ENCODE measurements around the gene FOXJ2.

FOXJ2 gene

DNA sequence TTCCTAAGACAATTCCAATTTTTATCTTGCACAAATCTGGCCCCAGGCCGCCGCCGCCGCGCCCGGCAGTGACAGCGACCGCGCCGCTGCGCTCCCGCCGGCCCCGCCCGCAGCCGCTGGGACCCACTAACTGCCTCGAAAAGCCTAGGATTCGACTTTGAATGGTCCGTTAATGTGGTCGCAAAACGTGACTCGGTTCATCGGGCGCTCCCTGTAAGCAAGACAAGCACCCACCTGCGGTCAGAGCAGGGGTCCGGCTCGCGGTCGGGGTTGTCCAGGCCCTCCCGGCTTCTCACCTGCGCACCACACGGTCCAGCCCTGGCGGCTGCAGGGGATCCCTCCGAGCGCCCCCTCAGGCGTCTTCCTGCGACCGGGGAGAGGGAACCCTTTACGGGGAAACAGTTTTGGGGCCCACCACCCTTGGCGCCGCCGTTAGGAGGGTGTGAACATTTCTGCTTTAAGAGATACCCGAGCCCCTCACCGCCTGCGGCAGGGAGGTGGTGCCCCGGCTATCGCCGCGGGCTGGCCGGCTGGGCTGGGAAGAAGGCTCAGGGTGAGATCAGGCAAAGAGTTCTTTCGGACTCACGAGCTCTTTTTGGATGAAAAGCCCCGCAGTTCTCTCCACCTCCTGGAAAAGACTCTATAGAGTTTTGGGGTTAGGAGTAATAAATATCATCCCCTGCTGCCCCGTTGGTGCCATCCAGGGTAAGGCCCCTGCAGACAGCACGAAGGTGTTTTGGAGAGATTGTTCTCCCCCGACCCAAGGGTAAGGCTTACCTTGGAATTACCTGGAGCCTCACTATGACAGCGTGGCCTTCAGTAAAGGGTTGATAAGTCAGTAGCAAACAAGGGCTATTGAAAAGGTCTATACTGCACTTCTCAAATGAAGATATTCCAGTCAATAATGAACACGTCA, 13.6 kb upstream of the FOXJ2 start:
- Histone ChIP-seq H3K27me3 (ENCODE audit: control insufficient read depth in 1 of 2, insufficient read depth in 1 of 2, low read length in 2 of 2) (peaks cover 34 to 37% of the 10 kb centered on the region in 2 experiments), H3K9me3 (ENCODE audit: control insufficient read depth, low read length) (no peaks in the 10 kb centered on the region), H3K79me1 (replicated peaks; ENCODE audit: low read length, poor library complexity, severe bottlenecking) (no peaks in the 10 kb centered on the region), H2AFZ (ENCODE audit: low read depth, low read length) (no peak overlapping the region), H3K9ac (ENCODE audit: low read length) (peak overlapping the region; percentile 29), H2AK5ac (ENCODE audit: low read length, severe bottlenecking) (no peak overlapping the region), H3K4me3 (ENCODE audit: insufficient read depth in 1 of 2, low read depth in 1 of 2, low read length in 2 of 2) (peak overlapping the region; percentile 18 to 72), H2BK5ac (ENCODE audit: low read depth, low read length, poor library complexity, severe bottlenecking) (no peak overlapping the region), H3K4ac (ENCODE audit: low read depth in 1 of 2, low read length in 2 of 2) (no peak overlapping the region), H3K4me1 (ENCODE audit: control insufficient read depth, insufficient read depth, low read depth, low read length) (peaks cover 5% of the 10 kb centered on the region), H2BK120ac (ENCODE audit: low read depth, low read length) (no peak overlapping the region), H3K36me3 (ENCODE audit: control insufficient read depth in 1 of 2, insufficient read depth in 2 of 2, low read depth in 1 of 2, low read length in 2 of 2) (no peaks in the 10 kb centered on the region), H3K4me2 (ENCODE audit: low read length, poor library complexity, severe bottlenecking) (peak overlapping the region; percentile 56), H2BK12ac (ENCODE audit: low read length in 2 of 2) (no peak overlapping the region), H3K18ac (ENCODE audit: low read depth in 1 of 2, low read length in 2 of 2) (no peak overlapping the region), H2BK15ac (ENCODE audit: low read depth, poor library complexity, severe bottlenecking) (no peak overlapping the region), H3K14ac (ENCODE audit: low read length in 2 of 2) (no peak overlapping the region), H3K27ac (ENCODE audit: low read length, poor library complexity, severe bottlenecking) (no peak overlapping the region), H4K8ac (ENCODE audit: low read length) (no peak overlapping the region), H4K91ac (ENCODE audit: low read length) (no peak overlapping the region), H3K23ac (ENCODE audit: low read length in 2 of 2) (no peak overlapping the region)
- WGBS, result 2% methylated on average over 53 of the region's 58 CpGs
- peak; percentile 15 for DNase-seq

GRCh38 chr12:8026291-8026900, 6.1 kb upstream of the FOXJ2 start:
- H3K27me3 ChIP-seq (ENCODE audit: control insufficient read depth in 1 of 2, insufficient read depth in 1 of 2, low read length in 2 of 2), result no peaks in the 10 kb centered on the region
- H3K9ac ChIP-seq (ENCODE audit: low read length), result peak overlapping the region; percentile 98
- peak overlapping the region; percentile 83 for H4K8ac ChIP-seq (ENCODE audit: low read length)
- peak; percentile 100 for DNase-seq
- peak overlapping the region; percentile 78 to 81 for H3K4me3 ChIP-seq (ENCODE audit: insufficient read depth in 1 of 2, low read depth in 1 of 2, low read length in 2 of 2)
- H2AK5ac ChIP-seq (ENCODE audit: low read length, severe bottlenecking), result no peak overlapping the region
- peak overlapping the region; percentile 97 for H2AFZ ChIP-seq (ENCODE audit: low read depth, low read length)
- peak overlapping the region; percentile 73 for H4K91ac ChIP-seq (ENCODE audit: low read length)
- H3K4ac ChIP-seq (ENCODE audit: low read depth in 1 of 2, low read length in 2 of 2), result peak overlapping the region in 1 of 2 experiments; percentile 91
- H2BK12ac ChIP-seq (ENCODE audit: low read length in 2 of 2), result no peak overlapping the region
- H2BK120ac ChIP-seq (ENCODE audit: low read depth, low read length), result no peak overlapping the region
- peak overlapping the region in 1 of 2 experiments; percentile 9 for H3K23ac ChIP-seq (ENCODE audit: low read length in 2 of 2)
- 1% methylated on average over 26 of the region's 27 CpGs for WGBS
- peak overlapping the region in 1 of 2 experiments; percentile 55 for H3K14ac ChIP-seq (ENCODE audit: low read length in 2 of 2)
- H3K36me3 ChIP-seq (ENCODE audit: control insufficient read depth in 1 of 2, insufficient read depth in 2 of 2, low read depth in 1 of 2, low read length in 2 of 2), result no peaks in the 10 kb centered on the region
- peak overlapping the region; percentile 96 to 99 for H3K18ac ChIP-seq (ENCODE audit: low read depth in 1 of 2, low read length in 2 of 2)
- H2BK5ac ChIP-seq (ENCODE audit: low read depth, low read length, poor library complexity, severe bottlenecking), result peak overlapping the region; percentile 97
- H3K4me2 ChIP-seq (ENCODE audit: low read length, poor library complexity, severe bottlenecking), result peak overlapping the region; percentile 79
- H3K27ac ChIP-seq (ENCODE audit: low read length, poor library complexity, severe bottlenecking), result peak overlapping the region; percentile 100
- no peak overlapping the region for H2BK15ac ChIP-seq (ENCODE audit: low read depth, poor library complexity, severe bottlenecking)
- no peaks in the 10 kb centered on the region for H3K4me1 ChIP-seq (ENCODE audit: control insufficient read depth, insufficient read depth, low read depth, low read length)
- H3K79me1 ChIP-seq (replicated peaks; ENCODE audit: low read length, poor library complexity, severe bottlenecking), result peaks cover 2% of the 10 kb centered on the region
- no peaks in the 10 kb centered on the region for H3K9me3 ChIP-seq (ENCODE audit: control insufficient read depth, low read length)

DNA sequence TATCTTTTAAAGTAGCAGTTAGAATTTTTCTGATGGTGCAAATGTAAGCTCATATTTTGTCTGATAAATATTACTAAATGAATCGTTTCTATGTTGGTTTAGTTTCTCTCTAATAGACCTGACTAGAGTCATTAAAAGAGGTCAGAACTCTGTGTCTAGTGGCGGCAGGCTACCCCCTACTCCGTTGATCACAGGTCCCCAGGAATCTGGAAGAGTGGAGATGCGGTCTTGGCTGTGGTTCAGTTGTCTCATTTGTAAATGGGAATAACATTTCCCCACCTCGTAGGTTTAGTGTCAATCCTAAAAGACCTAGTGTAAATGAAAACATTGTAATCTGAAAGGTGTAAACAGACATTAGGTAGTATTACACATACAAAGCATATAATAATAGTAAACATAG, 4.7 kb upstream of the FOXJ2 start:
- peak overlapping the region in 1 of 2 experiments; percentile 81 for H3K4me3 ChIP-seq (ENCODE audit: insufficient read depth in 1 of 2, low read depth in 1 of 2, low read length in 2 of 2)

DNA sequence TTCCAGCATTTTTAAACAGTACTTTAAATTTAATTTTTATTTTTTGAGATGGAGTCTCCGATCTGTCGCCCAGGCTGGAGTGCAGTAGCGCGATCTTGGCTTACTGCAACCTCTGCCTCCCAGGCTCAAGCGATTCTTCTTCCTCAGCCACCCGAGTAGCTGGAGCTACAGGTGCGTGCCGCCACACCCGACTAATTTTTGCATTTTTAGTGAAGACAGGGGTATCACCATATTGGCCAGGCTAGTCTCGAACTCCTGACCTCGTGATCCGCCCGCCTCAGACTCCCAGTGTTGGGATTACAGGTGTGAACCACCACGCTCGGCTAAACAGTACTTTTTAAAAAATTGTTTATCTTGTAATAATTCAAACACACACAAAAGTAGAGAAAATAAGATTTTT, 4.2 kb upstream of the FOXJ2 start:
- Histone ChIP-seq H3K9me3 (ENCODE audit: control insufficient read depth, low read length) (no peaks in the 10 kb centered on the region), H3K4ac (ENCODE audit: low read depth in 1 of 2, low read length in 2 of 2) (no peak overlapping the region), H3K4me1 (ENCODE audit: control insufficient read depth, insufficient read depth, low read depth, low read length) (peaks cover 3% of the 10 kb centered on the region), H3K27me3 (ENCODE audit: control insufficient read depth in 1 of 2, insufficient read depth in 1 of 2, low read length in 2 of 2) (no peaks in the 10 kb centered on the region), H3K4me2 (ENCODE audit: low read length, poor library complexity, severe bottlenecking) (no peak overlapping the region), H3K4me3 (ENCODE audit: insufficient read depth in 1 of 2, low read depth in 1 of 2, low read length in 2 of 2) (no peak overlapping the region), H3K14ac (ENCODE audit: low read length in 2 of 2) (no peak overlapping the region), H3K18ac (ENCODE audit: low read depth in 1 of 2, low read length in 2 of 2) (no peak overlapping the region), H2BK120ac (ENCODE audit: low read depth, low read length) (peak overlapping the region; percentile 1), H4K91ac (ENCODE audit: low read length) (no peak overlapping the region), H2BK12ac (ENCODE audit: low read length in 2 of 2) (no peak overlapping the region), H3K79me1 (replicated peaks; ENCODE audit: low read length, poor library complexity, severe bottlenecking) (peaks cover 9% of the 10 kb centered on the region), H2BK15ac (ENCODE audit: low read depth, poor library complexity, severe bottlenecking) (no peak overlapping the region), H3K9ac (ENCODE audit: low read length) (no peak overlapping the region), H2BK5ac (ENCODE audit: low read depth, low read length, poor library complexity, severe bottlenecking) (no peak overlapping the region), H3K23ac (ENCODE audit: low read length in 2 of 2) (no peak overlapping the region), H3K27ac (ENCODE audit: low read length, poor library complexity, severe bottlenecking) (no peak overlapping the region), H2AFZ (ENCODE audit: low read depth, low read length) (no peak overlapping the region), H3K36me3 (ENCODE audit: control insufficient read depth in 1 of 2, insufficient read depth in 2 of 2, low read depth in 1 of 2, low read length in 2 of 2) (no peaks in the 10 kb centered on the region), H4K8ac (ENCODE audit: low read length) (no peak overlapping the region), H2AK5ac (ENCODE audit: low read length, severe bottlenecking) (no peak overlapping the region)
- WGBS, result over 99% methylated on average over 13 of the region's 15 CpGs
- DNase-seq, result no peak

More for the DNA sequence above, 4.7 kb upstream of the FOXJ2 start:
- no peaks in the 10 kb centered on the region for H3K9me3 ChIP-seq (ENCODE audit: control insufficient read depth, low read length)
- no peak overlapping the region for H2BK5ac ChIP-seq (ENCODE audit: low read depth, low read length, poor library complexity, severe bottlenecking)
- peaks cover 5% of the 10 kb centered on the region for H3K79me1 ChIP-seq (replicated peaks; ENCODE audit: low read length, poor library complexity, severe bottlenecking)
- WGBS, result 73% methylated on average over 4 of the region's 5 CpGs
- no peak overlapping the region for H2BK12ac ChIP-seq (ENCODE audit: low read length in 2 of 2)
- peak overlapping the region; percentile 98 for H3K9ac ChIP-seq (ENCODE audit: low read length)
- H3K4me1 ChIP-seq (ENCODE audit: control insufficient read depth, insufficient read depth, low read depth, low read length), result peaks cover 2% of the 10 kb centered on the region
- H2AFZ ChIP-seq (ENCODE audit: low read depth, low read length), result no peak overlapping the region
- DNase-seq, result no peak
- H3K14ac ChIP-seq (ENCODE audit: low read length in 2 of 2), result no peak overlapping the region
- no peaks in the 10 kb centered on the region for H3K36me3 ChIP-seq (ENCODE audit: control insufficient read depth in 1 of 2, insufficient read depth in 2 of 2, low read depth in 1 of 2, low read length in 2 of 2)
- H3K4ac ChIP-seq (ENCODE audit: low read depth in 1 of 2, low read length in 2 of 2), result no peak overlapping the region
- no peak overlapping the region for H3K18ac ChIP-seq (ENCODE audit: low read depth in 1 of 2, low read length in 2 of 2)
- no peak overlapping the region for H3K27ac ChIP-seq (ENCODE audit: low read length, poor library complexity, severe bottlenecking)
- no peaks in the 10 kb centered on the region for H3K27me3 ChIP-seq (ENCODE audit: control insufficient read depth in 1 of 2, insufficient read depth in 1 of 2, low read length in 2 of 2)
- no peak overlapping the region for H3K23ac ChIP-seq (ENCODE audit: low read length in 2 of 2)
- no peak overlapping the region for H3K4me2 ChIP-seq (ENCODE audit: low read length, poor library complexity, severe bottlenecking)
- no peak overlapping the region for H2AK5ac ChIP-seq (ENCODE audit: low read length, severe bottlenecking)
- no peak overlapping the region for H2BK120ac ChIP-seq (ENCODE audit: low read depth, low read length)
- H4K8ac ChIP-seq (ENCODE audit: low read length), result peak overlapping the region; percentile 77
- H4K91ac ChIP-seq (ENCODE audit: low read length), result no peak overlapping the region
- H2BK15ac ChIP-seq (ENCODE audit: low read depth, poor library complexity, severe bottlenecking), result no peak overlapping the region

All from mesenchymal stem cell (in vitro differentiated cells and primary cell).